GM19023 (cell line): ENCODE measurements around the gene PRKN.
"Not testable (repeated sequence)": the region's sequence is repeated elsewhere in the genome, so short reads cannot be mapped to it uniquely, and the experiment has no call there.

Experiments used
- ATAC-seq: cut with Tn5 transposase; IDR thresholded peaks from one replicate; pipeline ENCODE4 v1.9.1; 2021; ENCODE audit warnings: mild to moderate bottlenecking, moderate library complexity; ENCODE audit not compliant: unreplicated experiment

PRKN gene

GRCh38 chr6:162541019-162541601 is 186.5 kb downstream of the PRKN start:
- no peak for ATAC-seq

GRCh38 chr6:162539321-162539720 is 188.2 kb downstream of the PRKN start:
- ATAC-seq, result no peak

- no peak for ATAC-seq
These were observed 188.9 kb downstream of the PRKN start for GRCh38 chr6:162538643-162539064.

- ATAC-seq, result no peak
These were observed 194.6 kb downstream of the PRKN start for GRCh38 chr6:162533009-162533400.

- no peak for ATAC-seq
These were observed 195.1 kb downstream of the PRKN start for GRCh38 chr6:162532283-162533008.

GRCh38 chr6:162531391-162531790 is 196.2 kb downstream of the PRKN start:
- ATAC-seq, result not testable (repeated sequence)

GRCh38 chr6:162528538-162528937 is 199.0 kb downstream of the PRKN start:
- no peak for ATAC-seq

- no peak for ATAC-seq
These were observed 200.6 kb downstream of the PRKN start for GRCh38 chr6:162526960-162527359.

GRCh38 chr6:162525181-162525580 is 202.4 kb downstream of the PRKN start:
- ATAC-seq, result no peak

- ATAC-seq, result no peak
These were observed 214.8 kb downstream of the PRKN start for GRCh38 chr6:162512744-162513143.

- no peak for ATAC-seq
These were observed 230.2 kb downstream of the PRKN start for GRCh38 chr6:162497389-162497788.

- no peak for ATAC-seq
These were observed 233.6 kb downstream of the PRKN start for GRCh38 chr6:162493917-162494316.

- ATAC-seq, result no peak
These were observed 235.9 kb downstream of the PRKN start for GRCh38 chr6:162491637-162492036.

GRCh38 chr6:162489101-162489976 is 238.2 kb downstream of the PRKN start:
- ATAC-seq, result no peak

- ATAC-seq, result no peak
These were observed 239.1 kb downstream of the PRKN start for GRCh38 chr6:162488444-162488843.

GRCh38 chr6:162485464-162485863 is 242.1 kb downstream of the PRKN start:
- no peak for ATAC-seq

GRCh38 chr6:162481938-162482337 is 245.6 kb downstream of the PRKN start:
- ATAC-seq, result no peak

GRCh38 chr6:162481320-162481719 is 246.2 kb downstream of the PRKN start:
- no peak for ATAC-seq

GRCh38 chr6:162478192-162478671 is 249.3 kb downstream of the PRKN start:
- no peak for ATAC-seq

- no peak for ATAC-seq
These were observed 252.8 kb downstream of the PRKN start for GRCh38 chr6:162474722-162475121.

- no peak for ATAC-seq
These were observed 255.7 kb downstream of the PRKN start for GRCh38 chr6:162471842-162472241.

GRCh38 chr6:162468326-162468725 is 259.2 kb downstream of the PRKN start:
- no peak for ATAC-seq
